Measurements from ENCODE around the gene PDE6A.
"Not testable (repeated sequence)": the region's sequence is repeated elsewhere in the genome, so short reads cannot be mapped to it uniquely, and the experiment has no call there.

The PDE6A gene

DNA sequence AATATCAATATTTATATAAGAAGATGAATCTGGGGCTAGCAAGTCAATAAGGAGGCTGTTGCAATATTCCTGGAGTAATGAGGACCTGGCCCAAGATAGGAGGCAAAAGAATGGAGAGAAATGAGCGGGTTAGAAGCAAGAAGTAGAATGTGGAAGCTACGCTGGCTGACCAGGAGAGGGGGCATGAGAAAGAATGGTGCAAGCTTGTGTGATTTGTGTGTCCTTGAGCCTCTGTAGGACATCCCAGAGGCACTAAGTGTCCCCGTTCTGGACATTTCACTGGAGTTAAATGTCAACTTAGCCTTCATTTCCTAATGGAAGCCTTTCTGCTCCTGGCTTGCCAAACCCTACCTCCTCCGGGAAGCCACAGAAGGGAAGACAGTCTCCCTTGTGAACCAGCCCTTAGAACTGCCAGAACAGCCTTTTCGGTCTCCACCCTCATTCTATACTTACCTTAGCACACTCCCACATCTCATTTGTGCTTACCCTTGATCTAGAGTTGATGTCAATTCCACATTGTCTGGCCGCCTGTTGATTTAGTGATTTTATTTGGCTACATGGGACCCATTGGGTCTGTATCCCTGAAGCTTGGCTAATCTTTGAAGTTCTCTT is 6.7 kb upstream of the PDE6A start:
- no peak for DNase-seq (ENCODE audit: low read depth in 2 of 2)

DNA sequence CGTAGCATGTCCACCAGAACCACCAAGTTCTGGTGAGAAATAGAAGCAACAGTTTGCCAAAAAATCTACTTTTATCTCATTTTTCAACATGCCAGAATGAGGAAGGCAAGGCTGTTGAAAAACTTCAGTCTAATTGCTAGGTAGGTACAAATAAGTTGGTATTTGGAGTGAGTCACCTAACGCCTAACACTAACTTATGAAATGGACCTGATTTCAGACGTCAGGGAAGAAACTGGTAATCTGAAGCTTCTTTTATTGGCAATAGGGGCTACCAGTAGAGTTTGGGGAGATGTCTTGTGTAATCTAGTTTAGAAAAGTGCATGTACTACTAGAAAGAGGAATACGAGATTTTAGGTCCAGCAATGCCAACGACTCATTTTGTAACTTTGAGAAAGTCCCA is 4.4 kb upstream of the PDE6A start:
- DNase-seq (ENCODE audit: low read depth in 2 of 2), result no peak

DNA sequence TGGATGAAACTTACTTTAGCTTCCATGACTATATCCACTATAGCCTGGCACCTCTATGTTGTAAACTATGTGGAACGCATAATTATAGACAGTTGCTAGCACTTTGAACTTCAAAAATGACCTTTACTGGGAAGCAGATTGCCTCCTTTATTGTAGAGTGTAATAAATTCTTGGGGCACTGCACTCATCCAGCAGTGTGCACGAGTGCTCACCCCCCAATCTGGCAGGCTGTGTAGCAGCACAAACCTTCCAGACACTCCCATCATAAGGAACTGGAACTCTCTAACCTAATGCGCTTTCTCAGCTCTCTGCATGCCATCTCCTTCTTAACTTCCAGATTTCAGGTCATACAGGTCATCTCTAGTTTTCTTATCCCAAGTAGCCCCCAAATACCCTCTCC is 1.5 kb upstream of the PDE6A start:
- DNase-seq (ENCODE audit: low read depth in 2 of 2), result no peak

DNA sequence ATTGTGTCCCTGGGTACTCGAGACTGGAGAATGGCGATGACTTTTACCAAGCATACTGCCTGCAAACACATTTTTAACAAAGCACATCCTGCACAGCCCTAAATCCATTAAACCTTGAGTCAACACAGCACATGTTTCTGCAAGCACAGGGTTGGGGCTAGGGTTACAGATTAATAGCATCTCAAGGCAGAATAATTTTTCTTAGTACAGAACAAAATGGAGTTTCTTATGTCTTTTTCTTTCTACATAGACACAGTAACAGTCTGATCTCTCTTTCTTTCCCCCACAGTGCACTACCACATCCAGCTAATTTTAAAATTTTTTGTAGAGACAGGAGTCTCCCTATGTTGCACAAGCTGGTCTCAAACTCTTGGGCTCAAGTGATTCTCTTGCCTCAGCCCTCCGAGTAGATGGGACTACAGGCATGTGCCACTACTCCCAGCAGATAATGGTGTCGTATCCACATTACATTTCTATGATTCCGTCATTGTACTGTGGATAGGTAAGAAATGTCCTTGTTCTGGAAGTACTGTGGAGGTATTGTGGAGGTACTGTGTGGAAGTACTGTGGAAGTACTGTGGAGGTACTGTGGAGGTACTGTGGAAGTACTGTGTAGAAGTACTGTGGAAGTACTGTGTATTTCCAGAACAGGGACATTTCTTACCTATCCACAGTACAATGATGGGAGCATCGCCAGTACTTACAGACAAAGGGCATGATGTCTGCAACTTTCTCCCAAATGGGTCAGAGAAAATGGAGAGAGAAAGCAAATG is 1.2 kb downstream of the PDE6A start:
- not testable (repeated sequence) for DNase-seq (ENCODE audit: low read depth in 2 of 2)

DNA sequence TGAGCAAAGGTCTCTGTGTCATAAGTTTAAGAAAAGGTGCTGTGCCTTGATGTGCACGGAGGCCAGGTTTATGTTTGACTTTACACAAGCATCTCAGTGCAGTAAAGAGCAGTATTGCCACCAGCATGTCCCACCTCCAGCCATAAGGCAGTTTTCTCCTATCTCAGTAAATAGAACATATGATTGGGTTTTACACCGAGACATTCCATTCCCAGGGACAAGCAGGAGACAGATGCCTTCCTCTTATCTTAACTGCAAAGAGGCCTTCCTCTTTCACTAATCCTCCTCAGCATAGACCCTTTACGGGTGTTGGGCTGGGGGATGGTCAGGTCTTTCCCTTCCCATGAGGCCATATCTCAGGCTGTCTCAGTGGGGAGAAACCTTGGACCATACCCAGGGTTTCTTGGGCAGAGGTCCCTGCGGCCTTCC is 1.8 kb downstream of the PDE6A start:
- DNase-seq (ENCODE audit: low read depth in 2 of 2), result not testable (repeated sequence)

DNA sequence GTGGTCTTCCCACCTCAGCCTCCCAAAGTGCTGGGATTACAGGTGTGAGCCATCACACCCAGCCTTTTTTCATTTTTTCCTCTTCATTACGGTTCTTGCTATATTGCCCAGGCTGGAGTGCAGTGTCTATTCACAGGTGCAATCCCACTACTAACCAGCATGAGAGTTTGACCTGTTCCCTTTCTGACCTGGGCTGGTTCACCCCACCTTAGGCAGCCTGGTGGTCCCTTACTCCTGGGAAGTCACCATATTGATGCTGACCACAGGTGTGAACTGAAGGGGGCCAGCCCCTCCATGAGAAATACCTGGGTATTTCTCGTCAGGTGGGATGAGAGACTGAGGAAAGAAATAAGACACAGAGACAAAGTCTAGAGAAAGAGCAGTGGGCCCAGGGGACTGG is 2.4 kb downstream of the PDE6A start:
- DNase-seq (ENCODE audit: low read depth in 2 of 2), result no peak

DNA sequence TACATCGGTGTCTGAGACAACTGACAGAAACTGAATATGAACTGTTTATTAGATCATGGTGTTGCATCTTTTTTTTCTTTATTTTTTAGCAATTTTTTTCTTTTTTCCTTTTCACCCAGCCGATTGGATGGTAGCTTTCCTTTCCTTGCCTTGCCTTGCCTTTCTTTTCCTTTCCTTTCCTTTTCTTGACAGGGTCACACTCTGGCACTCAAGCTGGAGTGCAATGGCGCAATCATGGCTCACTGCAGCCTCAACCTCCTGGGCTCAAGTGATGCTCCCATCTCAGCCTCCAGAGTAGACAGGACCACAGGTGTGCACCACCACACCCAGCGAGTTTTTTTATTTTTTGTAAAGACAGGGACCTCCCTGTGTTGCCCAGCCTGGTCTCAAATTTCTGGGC is 2.8 kb downstream of the PDE6A start:
- DNase-seq (ENCODE audit: low read depth in 2 of 2), result no peak

DNA sequence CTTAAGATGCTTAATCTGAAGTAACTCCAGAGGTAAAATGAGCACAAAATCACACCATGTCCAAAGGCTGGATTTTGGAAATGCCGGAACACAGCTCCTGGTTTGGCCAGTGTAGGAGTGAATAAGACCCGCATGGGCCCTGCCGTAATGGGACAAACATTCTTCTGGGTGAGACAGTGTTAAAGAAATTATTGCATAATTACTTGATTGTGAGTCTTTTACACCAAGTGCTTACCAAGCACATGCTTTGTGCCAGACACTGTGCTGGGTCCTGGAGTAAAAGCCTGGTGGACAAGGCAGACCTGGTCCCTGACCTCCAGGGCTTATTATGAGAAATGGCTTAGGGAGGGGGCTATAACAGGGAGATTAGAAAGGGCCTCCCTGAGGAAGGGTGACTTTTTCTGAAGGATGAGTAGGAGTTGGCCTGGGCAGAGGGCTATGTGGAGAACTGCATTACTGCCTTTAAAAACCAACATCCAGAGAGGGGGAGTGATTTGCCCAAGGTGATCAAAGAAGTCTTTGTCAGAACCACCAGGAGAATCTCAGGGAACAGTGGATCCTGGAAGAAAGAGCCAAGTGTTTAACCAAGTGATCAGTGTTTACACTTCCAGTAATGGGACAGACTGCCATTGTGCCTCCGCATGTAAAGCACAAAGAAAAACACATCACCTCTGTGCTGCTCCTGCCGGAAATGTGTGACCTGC is 3.5 kb downstream of the PDE6A start:
- no peak for DNase-seq (ENCODE audit: low read depth in 2 of 2)

DNA sequence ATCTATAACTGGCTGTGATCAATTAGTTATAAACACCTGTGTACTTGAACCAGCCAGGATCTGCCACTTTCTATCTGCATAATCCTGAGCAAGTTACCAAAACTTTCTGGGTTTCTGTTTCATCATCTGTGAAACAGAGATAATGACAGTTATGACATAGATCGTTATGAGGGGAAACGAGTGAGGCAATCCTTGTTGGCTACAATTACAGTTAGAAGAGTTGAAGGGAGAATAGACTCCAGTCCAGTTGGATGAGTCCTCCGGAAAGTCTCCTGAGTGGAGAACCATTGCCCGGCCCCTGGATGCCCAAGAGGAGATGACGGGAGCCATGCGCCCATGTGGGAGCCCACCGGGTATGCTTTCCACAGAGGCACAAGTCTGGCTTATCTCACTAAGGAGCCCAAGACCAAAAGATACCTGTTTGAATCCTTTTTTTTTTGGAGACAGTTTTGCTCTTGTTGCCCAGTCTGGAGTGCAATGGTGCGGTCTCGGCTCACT is 4.5 kb downstream of the PDE6A start:
- DNase-seq (ENCODE audit: low read depth in 2 of 2), result no peak

DNA sequence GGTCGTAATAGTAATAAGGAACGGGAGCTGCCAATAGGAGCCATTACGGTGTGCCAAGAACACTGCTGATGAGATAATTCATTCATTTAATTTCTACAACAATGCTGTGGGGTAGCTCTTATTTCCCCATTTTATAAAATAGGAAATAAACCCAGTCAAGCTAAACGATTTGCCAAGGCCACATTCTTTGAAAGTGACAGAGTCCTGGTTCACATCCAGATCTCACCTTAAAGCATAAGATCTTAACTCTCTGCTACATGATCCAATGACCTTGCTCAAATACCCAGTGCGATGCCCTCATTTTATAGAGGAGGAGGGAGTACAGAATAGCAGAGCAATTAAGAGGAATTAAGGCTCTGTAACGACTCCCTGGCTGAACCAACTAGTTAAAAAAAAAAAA is 5.0 kb downstream of the PDE6A start:
- no peak for DNase-seq (ENCODE audit: low read depth in 2 of 2)

DNA sequence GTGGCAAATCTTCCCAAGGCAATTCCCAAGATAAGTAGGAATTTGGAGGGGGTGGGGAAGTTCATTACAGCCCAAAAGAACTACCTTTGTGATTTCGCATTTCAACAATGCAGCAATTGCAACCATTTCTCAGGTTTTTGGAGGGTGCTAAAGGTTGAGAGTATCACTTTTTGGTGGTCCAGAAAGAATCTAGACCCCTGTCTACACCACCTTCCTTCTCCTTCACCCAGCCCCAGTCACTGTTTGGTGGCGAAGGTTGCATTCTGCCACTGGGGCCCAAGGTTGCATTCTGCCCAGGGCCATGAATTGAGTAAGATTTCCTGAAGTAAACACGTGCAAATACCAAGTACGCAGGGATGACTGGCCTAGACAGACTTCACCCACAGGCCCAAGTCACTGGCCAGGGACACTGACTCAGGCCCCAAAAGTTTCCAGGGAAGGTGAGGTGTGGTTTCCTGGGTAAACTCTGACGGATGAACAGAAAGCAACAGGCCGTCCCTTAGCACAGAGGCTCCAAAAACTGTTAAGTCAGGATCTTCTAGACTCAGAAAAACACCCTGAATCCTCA is 5.7 kb downstream of the PDE6A start:
- no peak for DNase-seq (ENCODE audit: low read depth in 2 of 2)

DNA sequence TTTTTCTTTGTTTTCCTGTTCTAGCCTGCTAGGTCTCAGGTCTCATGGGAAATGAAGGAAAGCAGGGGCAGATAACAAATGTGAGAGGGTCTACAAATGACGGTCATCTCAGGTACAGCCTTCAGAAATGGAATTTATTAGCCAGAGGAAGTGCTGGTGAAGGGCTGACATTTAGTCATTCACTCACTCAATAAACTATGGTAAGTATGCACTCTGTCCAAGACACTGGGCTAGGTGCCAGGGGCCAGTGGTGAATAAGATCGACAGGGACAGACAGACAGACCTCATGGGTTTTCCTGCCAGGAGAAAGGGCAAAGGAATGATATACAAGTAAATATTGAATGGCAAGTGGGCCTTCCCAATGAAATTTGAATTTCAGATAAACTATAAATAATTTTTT is 6.3 kb downstream of the PDE6A start:
- no peak for DNase-seq (ENCODE audit: low read depth in 2 of 2)

DNA sequence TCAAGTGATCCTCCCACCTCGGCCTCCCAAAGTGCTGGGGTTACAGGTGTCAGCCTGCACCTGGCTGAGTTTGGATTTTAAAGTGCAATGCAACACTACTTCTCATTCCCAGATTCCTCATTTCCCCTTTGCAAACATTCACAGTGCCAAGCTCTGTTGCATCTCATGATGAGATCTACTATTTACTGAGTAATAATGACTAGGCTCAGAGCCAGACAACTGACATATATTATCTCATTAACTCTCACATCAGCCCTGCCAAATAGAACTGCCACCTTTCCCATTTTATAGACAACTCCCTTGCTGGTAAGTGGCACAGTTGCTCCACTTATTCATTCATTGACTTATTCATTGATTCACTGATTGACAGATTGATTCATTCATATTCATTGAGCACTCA is 7.0 kb downstream of the PDE6A start:
- DNase-seq (ENCODE audit: low read depth in 2 of 2), result no peak

DNA sequence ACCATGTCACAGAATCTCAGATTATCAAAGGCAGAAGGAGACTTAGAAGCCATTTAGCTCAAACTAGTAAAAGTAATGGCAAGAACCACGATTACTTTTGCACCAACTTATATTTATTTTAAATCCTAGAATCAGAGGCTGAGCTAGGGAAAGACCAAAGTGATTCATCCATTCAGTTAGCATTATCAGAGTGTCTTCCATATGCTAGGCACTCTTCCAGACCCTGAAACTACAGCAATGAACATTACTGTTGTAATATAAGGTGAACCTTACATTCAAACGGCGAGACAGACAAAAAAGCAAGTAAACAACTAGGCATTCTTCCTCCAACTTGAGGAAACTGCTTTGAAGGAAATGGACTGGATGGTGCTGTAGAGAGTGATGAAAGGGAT is 7.9 kb downstream of the PDE6A start:
- no peak for DNase-seq (ENCODE audit: low read depth in 2 of 2)

DNA sequence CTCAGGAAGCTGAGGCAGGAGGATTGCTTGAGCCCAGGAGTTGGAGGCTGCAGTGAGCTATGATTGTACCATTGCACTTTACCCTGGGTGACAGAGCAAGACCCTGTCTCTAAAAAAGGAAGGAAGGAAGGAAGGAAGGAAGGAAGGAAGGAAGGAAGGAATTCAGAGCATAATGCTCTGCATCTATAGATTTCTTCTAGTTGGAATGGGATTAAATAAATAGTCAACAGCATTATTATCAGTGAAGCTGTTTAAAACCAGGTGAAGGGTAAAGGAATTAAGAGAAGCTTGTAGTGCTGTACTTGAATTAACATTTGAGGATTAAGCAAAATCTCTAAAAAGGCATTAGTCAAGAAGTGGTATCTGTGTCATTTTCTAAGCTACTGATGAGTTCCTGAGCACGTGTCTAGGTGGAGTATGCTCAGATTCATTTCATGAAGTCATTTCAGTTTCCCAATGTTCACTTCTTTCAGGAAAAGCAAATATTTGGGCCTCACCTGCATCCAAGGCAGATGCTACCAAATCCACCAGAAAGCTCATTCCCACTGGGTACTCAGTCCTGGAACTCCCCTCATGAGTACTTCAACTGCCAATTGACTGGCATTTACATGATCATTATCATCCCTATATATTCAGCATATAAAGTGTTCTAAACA is 8.4 kb downstream of the PDE6A start:
- no peak for DNase-seq (ENCODE audit: low read depth in 2 of 2)

DNA sequence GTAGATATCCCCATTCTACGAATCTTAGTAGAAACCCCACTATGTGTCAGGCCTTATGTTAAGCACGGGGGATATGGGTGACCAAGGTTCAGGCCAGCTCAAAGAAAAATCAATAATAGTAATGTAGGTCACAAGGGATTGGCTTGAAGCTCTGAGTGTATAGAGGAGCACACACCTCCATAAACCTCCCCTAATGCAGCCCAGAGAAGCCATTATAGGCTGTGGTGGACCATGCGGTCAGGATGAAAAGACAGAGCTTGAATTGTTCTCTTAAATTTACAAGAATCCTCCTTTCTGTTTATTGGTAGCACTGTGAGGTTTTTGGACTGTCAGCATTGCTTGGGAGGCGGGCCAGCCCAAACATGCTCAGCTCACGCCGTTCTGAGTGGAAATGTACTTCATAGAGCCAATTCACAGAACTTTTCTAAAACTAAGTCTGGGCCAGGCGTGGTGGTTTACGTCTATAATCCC is 9.1 kb downstream of the PDE6A start:
- no peak for DNase-seq (ENCODE audit: low read depth in 2 of 2)

DNA sequence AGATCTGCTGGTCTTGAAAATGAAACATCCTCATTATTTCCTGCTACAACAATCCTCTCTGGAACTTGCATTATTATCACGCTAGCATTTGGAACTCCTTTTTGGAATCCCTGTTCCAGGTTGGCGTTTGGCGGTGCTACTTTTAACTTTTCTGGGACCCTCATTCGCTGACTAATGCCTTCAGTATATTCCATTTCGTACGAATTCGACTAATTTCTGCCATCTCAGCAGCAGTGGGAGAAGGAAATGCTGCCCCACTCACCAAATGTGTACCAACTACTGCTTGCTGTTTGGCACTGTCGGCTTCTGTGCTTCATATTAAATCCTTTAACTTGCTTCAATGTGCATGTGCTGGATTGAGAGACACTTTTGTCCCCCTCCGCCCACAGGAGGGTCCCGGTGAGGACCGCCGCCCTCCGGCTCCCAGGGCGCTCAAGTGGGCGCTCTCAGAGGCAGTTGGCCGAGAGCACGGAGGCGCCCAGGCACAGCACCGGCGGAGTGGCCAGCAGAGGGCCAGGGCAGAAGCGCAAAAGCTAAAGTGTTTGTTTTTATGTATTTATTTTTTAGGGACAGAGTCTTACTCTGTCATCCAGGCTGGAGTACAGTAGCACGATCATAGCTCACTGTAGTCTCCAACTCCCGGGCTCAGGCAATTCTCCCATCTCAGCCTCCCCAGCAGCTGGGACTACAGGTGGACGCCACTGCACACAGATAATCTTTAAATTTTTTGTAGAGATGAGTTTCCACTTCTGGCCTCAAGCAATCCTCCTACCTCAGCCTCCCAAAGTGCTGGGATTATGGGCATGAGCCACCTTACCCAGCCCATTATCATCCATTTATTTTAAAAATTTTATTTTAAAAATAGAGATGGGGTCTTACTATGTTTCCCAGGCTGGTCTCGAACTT is 11.9 kb downstream of the PDE6A start:
- no peak for DNase-seq (ENCODE audit: low read depth in 2 of 2)

DNA sequence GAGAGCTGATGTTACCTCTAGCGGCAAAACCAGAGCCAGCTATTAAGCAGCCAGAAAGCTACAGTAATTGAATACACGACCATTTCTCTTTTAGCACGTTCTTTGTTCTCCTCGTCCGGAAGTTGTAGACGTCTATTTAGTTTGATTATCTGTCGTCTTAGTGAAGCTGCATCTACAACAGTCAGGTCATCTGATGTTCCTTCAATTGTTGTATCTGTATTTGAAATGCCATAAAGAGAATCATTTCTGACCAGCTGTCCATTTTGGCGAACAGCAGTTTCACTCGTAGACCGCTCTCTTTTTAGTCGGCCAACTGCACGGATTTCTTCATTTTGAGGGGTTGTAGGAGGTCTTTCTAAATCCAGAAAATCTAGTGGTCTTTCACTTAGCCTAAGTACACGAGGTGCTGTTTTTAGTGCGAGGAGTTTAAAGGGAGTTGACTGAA is 12.6 kb downstream of the PDE6A start:
- no peak for DNase-seq (ENCODE audit: low read depth in 2 of 2)

DNA sequence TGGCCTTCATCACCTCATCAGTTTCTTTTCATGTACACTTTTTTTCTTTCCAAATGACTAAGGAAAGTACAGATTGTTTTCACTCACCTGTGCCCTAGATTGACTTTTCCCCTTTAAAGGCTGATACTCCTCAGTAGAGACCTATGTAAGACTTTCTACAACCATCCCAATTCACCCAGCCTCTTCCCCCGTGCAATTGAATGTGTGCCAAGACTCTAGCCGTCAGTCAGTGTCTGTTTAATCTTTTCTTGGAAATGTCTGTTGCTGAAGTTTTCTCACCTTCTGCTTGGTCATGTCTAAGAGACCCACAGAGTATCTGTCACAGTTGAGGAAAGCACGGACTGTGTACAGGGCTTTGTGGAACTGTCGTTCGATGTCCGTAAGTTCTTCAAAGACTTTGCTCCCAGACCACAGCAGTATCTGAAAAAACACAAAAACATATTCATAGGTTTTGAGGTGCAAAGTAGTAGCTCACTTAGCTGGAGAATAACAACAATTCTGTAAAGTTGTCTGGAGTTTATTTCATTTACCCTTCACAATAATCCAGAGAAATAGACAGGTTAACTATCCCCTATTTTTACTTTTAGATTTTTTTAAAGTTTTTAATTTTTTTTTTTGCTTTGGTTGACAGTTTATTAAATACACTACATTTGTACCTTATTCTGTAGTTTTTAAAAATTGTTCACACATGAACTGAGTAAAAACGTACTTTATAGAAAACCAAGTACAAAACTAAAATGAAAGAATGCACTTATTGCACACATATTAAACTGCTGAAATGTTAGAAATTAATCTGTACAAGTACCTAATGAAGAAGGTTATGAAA is 13.6 kb downstream of the PDE6A start:
- no peak for DNase-seq (ENCODE audit: low read depth in 2 of 2)

Measured in fibroblast of skin of left quadriceps (primary cell).